DMS79 (cell line): ENCODE measurements around the gene ATXN7L1.

ENCODE experiments used
- DNase-seq: peaks from one replicate; lab custom pipeline; 2025; lab: John Stamatoyannopoulos, UW

ATXN7L1 gene

DNA sequence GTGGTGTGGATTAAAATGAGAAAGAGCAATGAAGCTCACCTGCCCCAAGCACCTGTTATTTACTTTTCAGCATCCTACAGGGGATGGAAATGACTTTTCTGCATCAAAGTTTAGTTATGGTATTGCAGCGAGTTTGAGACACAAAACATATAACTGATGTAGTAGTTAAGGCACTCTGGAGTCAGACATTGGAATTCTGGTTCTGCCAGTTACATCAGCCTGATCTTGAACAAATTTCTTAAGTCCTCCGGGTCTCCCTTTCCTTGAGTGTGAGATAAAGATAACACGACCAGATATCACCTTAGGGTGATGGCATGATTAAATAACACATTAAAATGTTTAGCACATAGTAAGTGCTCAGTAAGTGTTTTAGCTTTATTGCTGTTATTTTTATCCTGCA is 97.4 kb downstream of the ATXN7L1 start:
- DNase-seq = no peak

DNA sequence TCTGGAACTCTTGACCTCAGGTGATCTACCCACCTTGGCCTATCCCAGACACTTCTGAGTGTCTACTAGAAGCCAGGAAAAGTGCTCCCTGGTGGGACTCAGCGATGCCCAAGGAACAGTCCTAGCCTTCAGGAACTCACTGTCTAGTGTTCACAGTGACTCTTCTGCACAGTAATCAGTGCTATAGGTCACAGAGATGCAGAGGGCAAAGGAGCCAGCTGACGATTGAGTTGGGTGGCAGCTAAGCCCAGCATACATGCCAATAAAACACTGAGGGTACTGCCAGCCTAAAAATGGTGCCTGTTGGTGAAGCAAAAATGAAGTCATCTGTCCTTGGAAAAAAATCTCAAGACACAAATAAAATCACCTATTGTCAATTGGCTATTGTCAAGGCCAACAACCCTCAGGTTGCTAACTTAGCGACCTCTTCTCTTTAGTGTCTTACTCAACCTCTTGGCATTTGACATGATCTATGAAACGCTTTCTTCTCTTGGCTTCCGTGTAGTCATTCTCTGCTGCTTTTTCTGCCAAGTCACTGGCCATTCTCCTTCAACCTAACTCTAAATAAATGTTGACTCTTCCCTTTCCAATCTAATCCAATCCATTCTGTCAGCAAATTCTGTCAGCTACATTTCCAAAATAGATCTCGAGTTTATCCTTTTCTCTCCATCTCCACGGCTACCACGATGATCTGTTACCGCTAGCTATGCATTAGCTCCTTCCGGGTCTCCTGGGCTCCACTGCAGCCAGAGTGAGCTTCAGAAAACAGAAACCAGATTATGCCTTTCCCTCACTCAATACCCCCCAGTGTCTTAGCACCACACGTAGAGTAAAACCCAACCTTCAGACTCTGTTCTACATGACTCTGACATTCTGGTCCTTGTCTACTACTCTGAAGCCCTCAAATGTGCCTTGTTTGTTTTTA is 99.2 kb downstream of the ATXN7L1 start:
- no peak for DNase-seq

DNA sequence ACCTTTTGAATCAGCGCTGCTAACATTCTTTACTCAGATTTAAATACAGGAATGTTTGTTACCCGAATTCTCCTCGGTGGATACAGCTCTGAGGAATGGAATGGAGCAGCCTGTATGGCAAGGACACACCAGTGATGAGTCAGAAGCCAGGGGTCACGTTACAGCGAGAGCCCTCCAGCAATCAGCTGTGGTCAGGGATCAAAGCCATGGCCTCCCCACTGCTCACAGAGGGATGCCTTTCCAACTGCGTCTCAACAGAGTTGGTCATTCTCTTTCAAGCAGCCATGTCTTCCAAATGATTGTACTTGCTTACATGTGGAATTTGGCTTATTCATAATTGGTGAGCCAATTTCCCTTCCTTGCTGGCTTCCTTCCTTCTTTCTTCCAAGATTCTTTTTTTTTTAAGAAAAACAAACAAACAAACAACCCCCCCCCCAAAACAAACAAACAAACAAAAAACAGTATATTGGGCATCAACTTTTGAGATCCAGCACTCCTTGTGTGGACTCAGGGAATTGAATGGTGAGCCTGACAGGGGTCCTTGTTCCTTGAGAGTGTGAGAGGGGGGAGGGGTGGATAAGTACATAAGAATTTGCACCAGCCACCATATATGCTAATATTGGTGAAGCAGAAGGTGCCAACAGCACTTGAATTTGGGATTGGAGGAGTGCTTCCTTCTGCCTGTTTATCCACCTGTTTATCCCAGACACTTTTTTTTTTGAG is 100.2 kb downstream of the ATXN7L1 start:
- no peak for DNase-seq

DNA sequence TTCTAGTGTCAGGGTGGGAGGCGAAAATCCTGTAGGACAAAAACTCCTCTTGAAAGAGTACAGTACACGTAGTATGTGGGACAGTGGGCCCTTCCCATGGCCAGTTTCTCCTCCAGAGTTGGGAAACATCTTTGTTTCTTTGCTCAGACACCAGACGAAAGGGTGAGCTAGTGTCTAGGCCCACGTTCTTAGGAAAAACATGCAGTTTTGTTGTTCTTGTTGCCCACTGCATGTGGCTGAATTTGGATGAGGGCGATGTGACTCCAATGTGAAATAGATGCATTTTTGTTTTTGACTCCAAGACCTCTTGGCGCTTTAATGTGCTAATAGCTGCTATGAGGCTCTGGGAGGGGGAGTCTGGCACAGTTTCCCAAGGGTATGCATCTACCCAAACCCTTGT is 100.8 kb downstream of the ATXN7L1 start:
- DNase-seq = no peak

DNA sequence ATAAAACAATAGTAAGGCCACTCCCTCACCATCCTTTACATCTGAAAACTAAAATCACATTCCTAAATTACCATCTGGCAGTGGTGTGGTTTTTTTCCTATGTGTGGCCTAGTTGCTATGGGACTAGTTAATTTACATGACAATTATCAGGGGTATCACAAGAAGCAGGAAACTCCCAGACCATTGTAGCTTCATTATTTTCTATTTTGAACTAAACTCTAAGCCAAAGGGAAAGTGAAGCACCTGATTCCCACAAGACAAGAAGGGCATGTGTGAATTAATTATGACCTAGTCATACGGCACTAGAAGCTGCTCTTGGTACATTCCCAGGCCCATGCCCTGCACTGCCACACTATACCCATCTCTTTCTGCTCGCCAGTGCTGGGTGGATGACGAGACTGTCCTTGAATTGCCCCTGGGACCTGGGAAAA is 103.4 kb downstream of the ATXN7L1 start:
- DNase-seq = no peak

DNA sequence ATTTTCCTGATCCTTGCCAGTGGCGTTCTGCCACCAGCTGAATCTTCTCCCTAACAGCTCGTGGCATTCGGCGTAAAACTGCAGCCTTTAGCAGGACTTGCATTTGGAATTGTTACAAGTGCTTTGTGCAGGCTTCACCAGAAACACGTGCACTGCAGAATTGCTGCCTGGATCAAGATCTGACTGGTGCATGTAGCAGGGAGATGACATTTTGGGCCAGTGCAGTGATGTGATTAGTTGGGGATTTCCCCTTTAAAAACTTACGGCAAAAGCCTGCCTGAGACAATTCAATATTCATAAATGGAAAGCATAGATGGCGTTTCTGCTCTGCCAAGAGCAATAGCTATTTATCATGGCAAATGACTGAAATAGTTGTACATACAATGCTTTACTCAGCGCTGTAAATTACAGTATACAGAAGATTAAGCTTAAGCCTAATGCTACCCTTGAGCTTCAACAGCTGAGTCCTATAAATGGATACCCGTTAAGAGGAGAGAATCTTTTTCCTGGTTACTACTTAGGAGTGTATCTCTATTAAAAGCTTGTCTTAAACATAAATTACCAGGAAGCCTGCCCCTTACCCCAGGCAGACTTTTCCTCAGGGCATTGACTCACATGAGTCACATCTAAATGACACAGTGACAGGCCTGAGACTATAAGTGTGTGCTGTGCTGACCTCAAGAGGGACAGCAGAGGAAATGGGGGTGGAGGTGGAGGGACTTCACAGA is 106.3 kb downstream of the ATXN7L1 start:
- DNase-seq = no peak

DNA sequence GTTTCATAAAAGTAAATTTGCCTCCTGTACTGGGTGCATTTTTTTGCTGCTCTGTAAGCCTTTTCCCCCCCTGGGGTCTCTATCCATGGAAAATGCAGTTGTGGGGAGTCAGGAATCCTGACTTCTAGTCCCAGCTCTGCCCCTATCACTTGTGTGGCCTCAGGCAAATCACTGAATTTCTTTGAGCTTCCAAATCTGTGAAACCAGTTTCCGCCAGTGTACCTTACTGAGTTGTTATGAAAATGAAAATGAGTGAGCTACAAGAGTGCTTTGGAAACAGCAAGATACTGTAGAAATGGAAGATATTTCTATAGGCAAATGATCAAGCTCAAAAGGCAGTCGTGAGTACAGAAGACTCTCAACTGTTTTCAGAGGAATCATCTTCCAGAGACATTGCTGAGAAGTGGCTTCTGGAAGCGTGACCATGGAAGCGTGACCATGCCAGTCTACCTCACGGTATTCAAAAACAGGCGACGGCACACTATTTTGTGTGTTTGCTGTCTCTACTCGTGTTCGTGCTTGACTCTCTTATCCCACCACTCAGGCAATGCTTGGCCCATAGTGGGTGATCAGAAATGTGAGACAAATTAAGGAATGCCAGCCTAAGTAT is 107.4 kb downstream of the ATXN7L1 start:
- DNase-seq = no peak

DNA sequence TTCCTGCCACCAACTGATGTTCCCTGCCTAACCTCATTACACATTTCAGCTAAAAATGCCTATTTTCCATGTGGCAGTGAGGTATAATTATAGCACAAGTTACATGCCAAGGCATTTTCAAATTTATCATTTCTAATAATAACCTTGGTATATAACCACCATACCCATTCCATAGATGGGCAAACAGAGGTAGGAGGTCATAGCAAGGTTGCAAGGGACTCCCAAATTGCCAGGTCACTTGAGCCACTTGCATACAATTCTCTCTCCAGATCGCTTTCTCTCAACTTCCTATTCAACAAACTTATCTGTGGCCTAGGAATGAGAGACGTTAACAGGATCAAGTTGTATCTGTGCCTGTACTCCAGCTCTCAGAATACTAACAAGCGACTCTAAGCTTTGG is 108.3 kb downstream of the ATXN7L1 start:
- DNase-seq = no peak

DNA sequence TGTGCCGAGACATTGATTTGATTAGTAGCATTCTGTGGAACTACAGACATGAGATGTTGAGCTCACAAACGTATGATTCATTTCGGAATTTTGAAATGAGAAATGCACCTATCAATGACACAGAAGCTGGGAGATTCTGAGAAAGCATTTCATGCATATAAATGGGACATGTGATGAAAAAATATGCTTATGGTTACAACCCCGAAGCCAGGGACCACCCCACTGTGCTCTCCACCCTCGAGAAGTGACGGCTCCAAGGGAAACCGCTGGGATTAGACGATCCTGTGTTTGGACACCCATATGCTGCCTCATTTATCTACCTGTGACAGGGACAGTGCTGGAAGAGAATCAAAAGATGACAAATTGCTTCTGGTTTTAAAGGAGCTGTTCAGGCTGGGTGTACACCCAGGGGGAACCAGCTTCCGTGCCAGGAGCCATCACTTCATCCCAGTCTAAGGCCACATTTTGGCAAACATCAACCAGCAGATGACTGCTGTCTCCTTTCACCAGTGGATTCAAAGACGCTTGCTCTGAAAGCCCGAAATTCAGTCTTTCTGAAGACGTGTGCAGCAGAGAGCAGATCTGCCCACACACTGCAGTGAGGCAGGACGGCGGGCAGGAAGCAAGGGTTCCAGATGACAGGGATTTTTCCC is 109.9 kb downstream of the ATXN7L1 start:
- DNase-seq = no peak

DNA sequence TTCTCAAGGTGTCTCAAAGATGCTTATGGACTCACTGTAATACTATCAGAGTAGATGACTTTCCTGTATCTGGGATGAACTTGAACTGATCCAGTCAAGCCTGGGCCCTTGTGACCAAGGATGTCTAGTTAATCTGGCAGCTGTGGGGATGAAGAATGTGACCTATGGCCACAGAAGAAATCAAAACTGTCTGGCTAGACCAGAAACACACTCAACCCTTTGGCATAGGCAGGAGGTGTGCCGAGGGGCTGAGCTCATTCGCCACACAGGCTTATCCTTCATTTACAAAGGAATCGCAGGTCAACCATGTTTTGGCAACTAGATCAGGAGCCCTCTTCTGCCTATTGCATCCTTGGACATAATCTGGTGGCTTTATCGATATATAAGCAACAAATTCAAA is 110.6 kb downstream of the ATXN7L1 start:
- no peak for DNase-seq

DNA sequence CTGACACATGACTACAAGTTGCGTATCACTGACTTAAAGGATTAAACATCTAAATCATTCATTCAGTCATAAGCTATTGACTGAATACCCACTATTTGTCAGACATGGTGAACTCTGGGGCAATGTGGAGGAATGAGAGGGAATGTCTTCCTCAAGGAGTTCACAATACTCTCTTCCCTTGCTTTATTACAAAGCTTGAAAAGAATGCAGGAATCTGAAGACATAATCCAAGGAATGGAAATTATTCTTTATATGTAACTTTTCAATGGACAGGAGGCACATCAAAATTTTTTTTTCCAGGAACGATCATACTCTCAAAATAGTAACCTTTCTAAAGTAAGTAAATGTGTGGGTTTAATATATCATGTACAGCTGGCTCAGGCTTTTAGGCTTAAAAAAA is 111.9 kb downstream of the ATXN7L1 start:
- DNase-seq = no peak

DNA sequence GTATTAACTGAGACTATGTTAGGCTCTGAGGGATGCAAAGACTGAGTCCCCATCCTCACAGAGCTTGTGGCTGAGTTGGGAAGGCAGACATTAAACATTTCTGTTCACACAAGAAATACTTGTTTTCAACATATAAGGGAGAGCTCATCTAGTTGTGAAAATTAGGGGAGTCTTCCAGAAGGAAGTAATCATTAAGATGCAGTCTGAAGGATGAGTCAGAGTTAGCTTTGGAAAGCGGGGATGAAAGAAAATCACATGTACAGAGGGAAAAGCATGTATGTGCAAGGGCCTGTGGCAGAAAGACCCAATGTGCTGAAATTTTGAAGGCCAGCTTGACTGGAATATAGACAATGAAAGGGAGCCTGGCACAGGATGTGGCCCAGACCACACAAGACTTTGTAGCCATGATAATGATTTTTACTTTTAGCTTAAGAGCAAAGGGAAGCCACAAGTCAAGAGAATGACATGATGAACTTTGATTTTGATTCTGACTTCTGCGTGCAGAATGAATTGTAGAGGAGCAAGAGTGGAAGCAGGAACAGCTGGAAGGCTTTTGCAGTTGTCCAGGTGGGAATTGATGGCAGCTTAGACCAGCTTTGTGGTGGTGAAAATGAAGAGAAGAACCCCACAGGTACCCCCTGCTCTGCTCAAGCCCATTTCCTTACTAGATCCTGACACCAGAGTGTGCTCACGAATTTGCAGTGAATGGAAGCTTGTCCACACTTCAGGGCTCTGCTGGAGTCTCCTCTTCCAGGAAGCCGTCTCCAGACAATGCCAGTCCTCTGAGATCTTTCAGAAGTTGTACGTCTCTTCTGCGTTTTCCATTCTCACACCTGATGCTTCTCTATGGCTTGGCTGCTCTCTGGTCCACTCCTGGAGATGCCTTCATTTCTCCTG is 115.6 kb downstream of the ATXN7L1 start:
- DNase-seq = no peak

DNA sequence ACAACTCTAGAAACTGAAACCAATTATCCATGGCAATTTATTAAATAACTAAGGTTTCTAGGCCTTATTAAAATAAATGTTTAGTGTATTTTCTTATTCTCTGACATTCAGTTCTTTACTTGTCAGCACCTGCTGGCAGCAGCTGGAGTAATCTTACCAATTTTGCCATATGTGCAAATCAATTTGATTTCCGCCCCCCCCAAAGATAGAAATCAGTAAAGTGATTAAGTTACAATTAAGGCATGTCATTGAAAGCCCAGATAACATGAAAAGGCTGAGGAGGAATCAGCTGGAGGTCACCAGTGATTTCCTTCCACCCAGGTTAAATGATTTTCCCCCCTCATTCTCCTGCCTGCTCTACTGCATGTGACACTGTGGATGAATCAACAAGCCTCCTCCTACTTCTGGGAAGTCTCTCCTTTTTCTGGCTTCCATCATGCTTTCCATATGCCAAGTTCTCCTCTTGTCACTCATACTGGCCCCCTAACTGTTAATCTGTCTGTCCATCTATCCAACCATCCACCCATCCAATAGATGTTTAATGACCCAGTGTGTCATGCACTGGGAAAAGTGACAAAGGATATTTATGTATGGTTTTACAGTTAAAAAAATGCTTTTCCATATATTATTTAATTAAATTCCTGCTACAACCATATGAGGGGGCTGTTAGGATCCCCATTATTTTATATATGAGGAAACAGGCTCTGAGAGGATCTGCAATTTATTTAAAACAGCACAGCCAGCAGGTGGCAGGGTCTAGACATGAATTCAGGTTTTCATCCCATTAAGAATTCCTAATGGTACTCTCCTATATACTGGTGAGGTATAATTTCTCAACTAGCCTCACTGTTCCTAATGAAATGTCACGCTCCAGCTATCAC is 116.5 kb downstream of the ATXN7L1 start:
- DNase-seq = peak; percentile 32

DNA sequence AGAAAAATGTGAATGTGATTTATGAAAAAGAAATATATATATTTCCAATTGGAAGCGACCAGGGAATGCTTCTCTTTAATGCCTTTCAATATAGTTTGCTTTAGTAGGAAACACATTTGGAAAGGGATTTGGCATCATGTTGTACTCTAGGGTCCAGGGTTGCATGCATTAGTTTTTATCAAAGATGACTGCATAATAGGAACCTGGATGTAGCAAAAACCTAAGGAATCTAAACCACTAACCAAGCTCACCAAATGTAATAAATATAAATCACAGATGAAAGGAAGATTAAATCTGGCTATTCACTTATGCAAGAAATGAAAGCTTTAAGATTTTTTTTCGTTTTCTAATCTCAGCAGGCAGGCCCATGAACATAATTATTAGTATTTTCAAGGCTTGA is 120.0 kb downstream of the ATXN7L1 start:
- no peak for DNase-seq

DNA sequence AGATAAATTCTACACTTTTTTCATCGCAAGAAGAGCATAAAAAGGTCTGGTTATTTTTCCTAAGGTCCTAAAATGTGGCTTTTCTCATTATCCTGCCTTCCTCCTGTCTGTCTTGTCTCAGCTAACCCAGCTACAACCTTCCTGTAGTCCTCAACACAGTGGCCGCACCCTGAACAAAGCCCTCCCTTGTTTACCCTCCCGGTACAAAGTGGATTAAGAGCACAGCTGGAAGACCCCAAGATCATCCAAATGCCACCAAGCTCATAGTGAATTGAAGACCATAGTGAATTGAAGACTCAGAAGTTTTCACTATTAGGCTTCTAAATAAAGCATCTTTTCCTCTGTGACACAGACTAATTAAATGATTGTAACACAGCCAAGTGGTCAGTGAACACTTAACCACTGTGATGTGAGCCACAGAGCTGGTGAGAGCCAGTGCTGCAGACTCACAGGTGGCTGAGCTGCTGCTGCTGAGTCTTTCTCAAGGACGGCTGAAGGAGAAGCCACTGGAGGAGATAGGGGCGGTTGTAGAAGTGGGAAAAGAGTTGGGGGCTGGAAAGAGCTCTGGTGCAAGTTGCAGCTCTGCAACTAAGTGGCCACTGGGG is 123.6 kb downstream of the ATXN7L1 start:
- DNase-seq = no peak

DNA sequence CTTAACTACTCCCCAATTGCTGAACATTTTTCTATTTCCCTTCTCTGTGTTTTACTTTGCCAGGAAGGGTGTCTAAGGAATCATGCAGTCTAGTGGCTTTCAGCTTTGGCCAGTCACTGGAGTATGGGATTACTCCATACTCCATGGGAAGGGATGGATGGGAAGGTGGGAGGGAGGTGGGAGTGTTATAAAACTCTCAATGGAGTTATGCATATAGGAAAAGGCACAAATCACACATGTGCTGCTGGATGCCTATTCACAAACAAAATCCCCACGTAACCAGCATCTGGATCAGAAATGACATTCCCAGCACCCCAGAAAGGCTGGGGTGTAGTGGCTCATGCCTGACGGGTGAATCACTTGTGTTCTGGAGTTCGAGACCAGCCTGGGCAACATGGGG is 125.3 kb downstream of the ATXN7L1 start:
- no peak for DNase-seq

DNA sequence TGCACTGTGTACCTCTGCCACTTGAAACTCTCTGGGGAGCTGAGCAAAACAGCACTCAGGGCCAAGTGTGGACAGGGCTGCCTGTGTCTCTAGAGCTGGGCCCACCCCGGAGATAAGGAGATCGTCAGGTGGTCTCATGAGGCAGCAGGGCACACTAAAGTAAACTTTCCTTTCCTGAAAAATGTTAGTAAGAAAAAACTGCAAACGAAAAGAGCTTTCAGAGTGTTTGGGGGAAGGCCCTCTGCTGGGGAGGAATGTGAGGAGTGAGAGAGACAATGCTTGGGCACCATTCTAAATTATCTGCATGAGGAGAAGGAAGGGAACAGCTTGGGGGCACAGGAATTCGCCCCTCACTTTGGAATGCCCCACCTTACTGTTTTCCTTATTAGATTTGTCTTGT is 127.7 kb downstream of the ATXN7L1 start:
- DNase-seq = no peak

DNA sequence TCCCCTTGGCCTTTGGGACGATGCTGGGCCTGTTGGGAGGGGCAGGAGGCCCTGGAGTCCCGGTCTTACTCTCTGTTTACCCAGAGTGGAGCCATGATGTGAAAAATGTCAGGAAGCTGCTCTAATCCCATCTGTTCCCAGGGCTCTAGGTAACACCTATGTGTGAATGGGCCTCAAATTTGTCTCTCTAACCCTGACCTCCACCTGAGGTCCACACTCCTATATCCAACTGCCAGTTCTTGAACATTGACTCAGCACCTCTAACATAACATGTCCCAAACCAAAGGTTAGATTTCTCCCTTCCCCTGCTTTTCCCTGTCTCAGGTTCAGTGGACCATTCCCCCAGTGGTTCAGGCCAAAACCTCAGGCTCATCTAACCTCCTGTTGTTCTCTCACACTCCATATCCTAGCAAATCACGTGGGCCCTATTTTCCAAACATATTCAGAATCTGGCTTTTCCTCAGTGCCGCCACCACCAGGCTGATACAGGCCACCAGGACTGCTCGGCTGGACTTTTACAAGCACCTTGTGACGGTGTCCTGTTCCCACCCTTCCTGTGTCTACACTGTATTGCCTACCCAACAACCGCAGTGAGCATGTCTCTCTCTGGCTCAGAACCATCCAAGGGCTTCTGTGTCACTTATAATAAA is 130.6 kb downstream of the ATXN7L1 start:
- no peak for DNase-seq

DNA sequence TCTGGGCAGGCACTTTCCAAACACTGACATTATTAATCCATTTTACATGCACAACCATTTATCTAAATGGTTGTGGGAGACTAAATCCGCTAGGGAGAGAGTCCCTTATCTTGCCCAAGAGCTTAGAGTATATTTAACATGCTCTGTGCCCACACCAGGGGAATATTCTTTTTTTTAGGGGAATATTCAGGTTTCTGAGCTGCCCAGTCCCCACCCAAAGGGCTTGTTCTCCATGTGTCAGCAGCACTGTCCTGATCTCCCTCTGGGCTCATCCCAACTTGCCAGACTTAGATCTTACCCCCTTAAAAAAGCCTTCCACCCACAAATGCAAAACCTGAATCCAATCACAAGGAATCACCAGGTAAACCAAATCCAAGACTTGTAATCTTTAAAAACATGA is 132.1 kb downstream of the ATXN7L1 start:
- no peak for DNase-seq
